Measurements from ENCODE around the gene THAP8.

The THAP8 gene

GRCh38 chr19:35993923-35994598 is 60.0 kb downstream of the THAP8 start:
- no peak for DNase-seq (ENCODE audit: low read depth)

GRCh38 chr19:35992907-35993765 is 60.9 kb downstream of the THAP8 start:
- no peak for DNase-seq (ENCODE audit: low read depth)

GRCh38 chr19:35991731-35992450 is 62.2 kb downstream of the THAP8 start:
- DNase-seq (ENCODE audit: low read depth) = no peak

GRCh38 chr19:35990771-35991730 is 63.0 kb downstream of the THAP8 start:
- no peak for DNase-seq (ENCODE audit: low read depth)

GRCh38 chr19:35990156-35990555 is 63.9 kb downstream of the THAP8 start:
- no peak for DNase-seq (ENCODE audit: low read depth)

- no peak for DNase-seq (ENCODE audit: low read depth)
Measured at GRCh38 chr19:35988824-35989223, 65.3 kb downstream of the THAP8 start.

- DNase-seq (ENCODE audit: low read depth) = no peak
Measured at GRCh38 chr19:35987571-35987896, 66.6 kb downstream of the THAP8 start.

GRCh38 chr19:35986664-35987570 is 67.2 kb downstream of the THAP8 start:
- DNase-seq (ENCODE audit: low read depth) = no peak

- no peak for DNase-seq (ENCODE audit: low read depth)
Measured at GRCh38 chr19:35986111-35986510, 68.0 kb downstream of the THAP8 start.

Data from GM04504 (cell line).